Gastroesophageal sphincter (tissue), 4 donors: ENCODE measurements around the gene VWA8. TPM values are rescaled to one million over a fixed set of nuclear protein-coding genes. Genes with fewer than 3 reads are reported as not detected.

Experiments
- ATAC-seq: fragments of 150-250 bp; one replicate; pipeline ENCODE4 v1.9.1; 2016; ENCODE audit warnings: mild to moderate bottlenecking, moderate library complexity
- H3K27ac ChIP-seq, 4 donors: fragments of 200-600 bp; sonication (generic) in 3 of 4; 1 replicate in 3 of 4; 2 replicates in 1 of 4; pipeline ENCODE4 v1.5.1; 2016 to 2019
- H3K27me3 ChIP-seq: fragments of 200-600 bp; sonication (generic); one replicate; pipeline ENCODE4 v1.5.1; 2019
- H3K36me3 ChIP-seq, 2 donors: fragments of 200-600 bp; sonication (generic); one replicate each; pipeline ENCODE4 v1.5.1; 2019; ENCODE audit warnings: control low read depth in 1 of 2
- H3K4me1 ChIP-seq, 3 donors: fragments of 200-600 bp; sonication (generic); 1 replicate in 2 of 3; 2 replicates in 1 of 3; pipeline ENCODE4 v1.5.1; 2016 to 2019; ENCODE audit warnings: control low read depth in 2 of 3
- H3K4me3 ChIP-seq, 2 donors: fragments of 200-600 bp; sonication (generic); one replicate each; pipeline ENCODE4 v1.5.1; 2019; ENCODE audit warnings: mild to moderate bottlenecking in 1 of 2, moderate library complexity in 1 of 2
- H3K9me3 ChIP-seq, 3 donors: fragments of 200-600 bp; sonication (generic); one replicate each; pipeline ENCODE4 v1.5.1; 2017 to 2019; ENCODE audit warnings: control low read depth in 2 of 3
- CTCF ChIP-seq, 4 experiments: fragments of 200-600 bp in 2 of 4; fragments of 450-650 bp in 2 of 4; sonication (generic) in 1 of 4; IDR thresholded peaks; one replicate each; pipeline ENCODE4 v1.5.1; 2017 to 2019; ENCODE audit warnings: antibody characterized with exemption in 4 of 4, mild to moderate bottlenecking in 2 of 4, moderate library complexity in 2 of 4
- EP300 ChIP-seq: sonication (generic); formaldehyde crosslinking; IDR thresholded peaks from one replicate; pipeline ENCODE4 v1.6.1; 2017; ENCODE audit warnings: antibody characterized with exemption, mild to moderate bottlenecking
- POLR2A ChIP-seq, 2 donors: fragments of 450-650 bp; IDR thresholded peaks; one replicate each; pipeline ENCODE4 v1.6.1; 2017; ENCODE audit warnings: antibody characterized with exemption in 2 of 2, mild to moderate bottlenecking in 2 of 2, moderate library complexity in 1 of 2
- POLR2AphosphoS5 ChIP-seq: sonication (generic); formaldehyde crosslinking; IDR thresholded peaks from one replicate; pipeline ENCODE4 v1.6.1; 2017; ENCODE audit warnings: antibody characterized with exemption
- WGBS, 2 donors: methylation state at CpG; one replicate each; pipeline ENCODE4 v1.1.5; 2018; ENCODE audit warnings: low coverage in 1 of 2; 5-methylcytosine and 5-hydroxymethylcytosine counted together
- total RNA-seq, 4 donors: library from RNA; depleted of rRNA; stranded (reverse); fragments of >200 nt; gene quantifications; one replicate each; pipeline ENCODE4 v1.1.0, GENCODE V29; 2016

The VWA8 gene
- total RNA-seq, 4 donors from 2014 or later = 20.3 to 34.7 (median 23.9) TPM

GRCh38 chr13:41823476-41823875 is 137.4 kb downstream of the VWA8 start:
- TF ChIP-seq POLR2AphosphoS5 (no peak), POLR2A (IDR thresholded peaks at IDR 0.05) (no peak), CTCF (IDR thresholded peaks at IDR 0.05) (no peak), EP300 (no peak)
- WGBS, 2 donors = 72 to 100% methylated on average over 4 of the region's 4 CpGs

GRCh38 chr13:41822560-41822959 is 138.3 kb downstream of the VWA8 start:
- TF ChIP-seq EP300 = no peak
- no peak for TF ChIP-seq POLR2AphosphoS5
- TF ChIP-seq CTCF (IDR thresholded peaks at IDR 0.05) = no peak
- TF ChIP-seq POLR2A (IDR thresholded peaks at IDR 0.05) = no peak
- no peak overlapping the region for H3K27ac ChIP-seq
- ATAC-seq = no peak

More at GRCh38 chr13:41823476-41823875, 137.4 kb downstream of the VWA8 start:
- Histone ChIP-seq H3K4me3 (no peak overlapping the region), H3K9me3 (no peaks in the 10 kb centered on the region), H3K27me3 (no peaks in the 10 kb centered on the region), H3K36me3 (peaks cover 0 to 5% of the 10 kb centered on the region in 2 donors), H3K27ac (no peak overlapping the region), H3K4me1 (peaks cover 5 to 28% (median 9%) of the 10 kb centered on the region in 3 donors)
- ATAC-seq = no peak

GRCh38 chr13:41821238-41821594 is 139.7 kb downstream of the VWA8 start:
- Histone ChIP-seq H3K9me3 (no peaks in the 10 kb centered on the region), H3K27me3 (no peaks in the 10 kb centered on the region), H3K4me1 (peaks cover 0 to 9% (median 0%) of the 10 kb centered on the region in 3 donors), H3K4me3 (no peak overlapping the region), H3K36me3 (peaks cover 0 to 16% of the 10 kb centered on the region in 2 donors), H3K27ac (no peak overlapping the region)
- TF ChIP-seq POLR2A (IDR thresholded peaks at IDR 0.05) = no peak
- WGBS, 2 donors = 13 to 26% methylated on average over 2 of the region's 2 CpGs
- no peak for ATAC-seq

More at GRCh38 chr13:41822560-41822959, 138.3 kb downstream of the VWA8 start:
- peaks cover 0 to 14% of the 10 kb centered on the region in 2 donors for H3K36me3 ChIP-seq
- H3K27me3 ChIP-seq = no peaks in the 10 kb centered on the region
- no peak overlapping the region for H3K4me3 ChIP-seq
- H3K4me1 ChIP-seq = peaks cover 0 to 19% (median 4%) of the 10 kb centered on the region in 3 donors
- no peaks in the 10 kb centered on the region for H3K9me3 ChIP-seq

GRCh38 chr13:41820581-41821237 is 140.2 kb downstream of the VWA8 start:
- no peak for TF ChIP-seq POLR2A (IDR thresholded peaks at IDR 0.05)
- Histone ChIP-seq H3K36me3 (peaks cover 0 to 21% of the 10 kb centered on the region in 2 donors), H3K4me1 (peaks cover 0 to 9% (median 0%) of the 10 kb centered on the region in 3 donors), H3K9me3 (no peaks in the 10 kb centered on the region), H3K27ac (no peak overlapping the region), H3K4me3 (no peak overlapping the region), H3K27me3 (no peaks in the 10 kb centered on the region)
- 29 to 47% methylated on average over 1 of the region's 1 CpG for whole genome bisulfite sequencing, 2 donors
- no peak for ATAC-seq

- Histone ChIP-seq H3K27me3 (no peaks in the 10 kb centered on the region), H3K36me3 (peaks cover 0 to 36% of the 10 kb centered on the region in 2 donors), H3K9me3 (no peaks in the 10 kb centered on the region), H3K4me3 (no peak overlapping the region), H3K4me1 (peaks cover 0 to 17% (median 4%) of the 10 kb centered on the region in 3 donors), H3K27ac (no peak overlapping the region)
- WGBS, 2 donors = 95 to 97% methylated on average over 3 of the region's 3 CpGs
- no peak for TF ChIP-seq POLR2AphosphoS5
- no peak for ATAC-seq
Measured at GRCh38 chr13:41816057-41816456, 144.9 kb downstream of the VWA8 start.

GRCh38 chr13:41813426-41813825 is 147.5 kb downstream of the VWA8 start:
- peaks cover 0 to 41% of the 10 kb centered on the region in 2 donors for H3K36me3 ChIP-seq
- H3K27ac ChIP-seq = no peak overlapping the region
- ATAC-seq = no peak
- H3K27me3 ChIP-seq = no peaks in the 10 kb centered on the region
- no peak for TF ChIP-seq POLR2A (IDR thresholded peaks at IDR 0.05)
- no peak for TF ChIP-seq EP300
- TF ChIP-seq CTCF (IDR thresholded peaks at IDR 0.05) = no peak
- H3K4me1 ChIP-seq = peaks cover 0 to 15% (median 4%) of the 10 kb centered on the region in 3 donors
- no peaks in the 10 kb centered on the region for H3K9me3 ChIP-seq
- no peak overlapping the region for H3K4me3 ChIP-seq
